ENCODE data around the gene VWA5A. TPM values are rescaled to one million over a fixed set of nuclear protein-coding genes. Genes with fewer than 3 reads are reported as not detected.

VWA5A gene
- total RNA-seq, 1 experiment from 2014 or later: 3.1 TPM

DNA sequence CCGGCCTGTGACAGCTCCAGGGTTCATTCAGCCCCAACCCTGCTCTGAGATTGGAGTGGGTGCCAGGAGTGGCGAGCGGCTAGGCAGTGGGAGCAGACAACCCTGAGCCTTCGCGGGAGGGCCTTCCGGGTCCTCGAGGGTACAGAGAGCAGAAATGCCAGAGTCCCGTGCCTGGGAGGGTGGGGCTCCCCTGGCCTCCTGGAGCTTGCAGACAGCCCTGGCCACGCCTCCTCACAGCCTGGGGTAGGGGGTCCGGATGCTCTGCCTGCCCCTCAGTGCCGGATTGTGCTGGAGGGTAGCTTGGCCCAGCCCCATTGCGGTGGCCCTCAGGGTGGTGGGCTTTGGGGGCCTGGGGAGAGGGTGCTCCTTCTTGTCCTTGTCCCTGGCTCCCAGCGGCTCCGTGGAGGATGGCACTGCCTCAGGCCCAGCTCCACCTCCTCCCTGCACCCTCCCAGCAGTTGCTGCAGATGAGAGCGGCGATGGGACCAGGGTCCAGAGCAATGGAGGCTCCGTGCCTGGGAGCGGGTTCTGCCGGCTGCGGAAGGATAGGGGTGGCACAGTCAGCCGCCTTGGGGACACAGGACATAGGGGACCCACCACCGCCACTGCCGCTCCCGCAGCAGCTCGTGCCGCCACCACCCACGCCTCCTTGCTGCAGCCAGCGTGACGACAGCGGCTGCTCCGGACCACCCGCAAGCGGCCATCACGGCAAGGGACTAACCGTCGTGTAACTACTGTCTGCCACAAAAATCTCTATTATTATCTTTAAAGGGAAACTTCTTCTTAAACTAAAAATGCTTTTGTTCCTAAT lies 39.2 kb upstream of the VWA5A start:
- intact Hi-C loops (cut with micrococcal nuclease; ENCODE audit: unreplicated experiment): loop anchor here (10.0 kb wide), 1 partner anchor 249 kb away; the partner anchor contains the start of gene OR8D2
- in situ Hi-C loops (cut with HindIII; ENCODE audit: low pct_unique_long_range_greater_than_20kb, low sequenced_read_pairs): no loop called here
- H3K4me1 ChIP-seq (ENCODE audit: control insufficient read depth, insufficient read depth, low read length): no peaks in the 10 kb centered on the region
- ChIA-PET CTCF (no interaction called here), POLR2A (no interaction called here)
- no TSS peak for BruUV-seq (replicated peaks)
- no peak overlapping the region for H3K27ac ChIP-seq (ENCODE audit: low read length)
- no peaks in the 10 kb centered on the region for H3K36me3 ChIP-seq (ENCODE audit: control insufficient read depth, insufficient read depth, low read length)
- peaks cover 5% of the 10 kb centered on the region; the same call in 1 of the 2 replicates for H3K27me3 ChIP-seq (ENCODE audit: control insufficient read depth, insufficient read depth, low read length)
- no peak overlapping the region; a peak in 1 of 4 replicates for H3K4me3 ChIP-seq (ENCODE audit: low read depth in 2 of 2, low read length in 2 of 2)
- peak; percentile 35; the same call in 1 of the 2 replicates for ATAC-seq
- no peak for DNase-seq (ENCODE audit: low read depth, low spot score)
- TF ChIP-seq, protein P1, sequence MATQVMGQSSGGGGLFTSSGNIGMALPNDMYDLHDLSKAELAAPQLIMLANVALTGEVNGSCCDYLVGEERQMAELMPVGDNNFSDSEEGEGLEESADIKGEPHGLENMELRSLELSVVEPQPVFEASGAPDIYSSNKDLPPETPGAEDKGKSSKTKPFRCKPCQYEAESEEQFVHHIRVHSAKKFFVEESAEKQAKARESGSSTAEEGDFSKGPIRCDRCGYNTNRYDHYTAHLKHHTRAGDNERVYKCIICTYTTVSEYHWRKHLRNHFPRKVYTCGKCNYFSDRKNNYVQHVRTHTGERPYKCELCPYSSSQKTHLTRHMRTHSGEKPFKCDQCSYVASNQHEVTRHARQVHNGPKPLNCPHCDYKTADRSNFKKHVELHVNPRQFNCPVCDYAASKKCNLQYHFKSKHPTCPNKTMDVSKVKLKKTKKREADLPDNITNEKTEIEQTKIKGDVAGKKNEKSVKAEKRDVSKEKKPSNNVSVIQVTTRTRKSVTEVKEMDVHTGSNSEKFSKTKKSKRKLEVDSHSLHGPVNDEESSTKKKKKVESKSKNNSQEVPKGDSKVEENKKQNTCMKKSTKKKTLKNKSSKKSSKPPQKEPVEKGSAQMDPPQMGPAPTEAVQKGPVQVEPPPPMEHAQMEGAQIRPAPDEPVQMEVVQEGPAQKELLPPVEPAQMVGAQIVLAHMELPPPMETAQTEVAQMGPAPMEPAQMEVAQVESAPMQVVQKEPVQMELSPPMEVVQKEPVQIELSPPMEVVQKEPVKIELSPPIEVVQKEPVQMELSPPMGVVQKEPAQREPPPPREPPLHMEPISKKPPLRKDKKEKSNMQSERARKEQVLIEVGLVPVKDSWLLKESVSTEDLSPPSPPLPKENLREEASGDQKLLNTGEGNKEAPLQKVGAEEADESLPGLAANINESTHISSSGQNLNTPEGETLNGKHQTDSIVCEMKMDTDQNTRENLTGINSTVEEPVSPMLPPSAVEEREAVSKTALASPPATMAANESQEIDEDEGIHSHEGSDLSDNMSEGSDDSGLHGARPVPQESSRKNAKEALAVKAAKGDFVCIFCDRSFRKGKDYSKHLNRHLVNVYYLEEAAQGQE (IDR thresholded peaks at IDR 0.05; ENCODE audit: insufficient read depth in 1 of 2, low read depth in 2 of 2, low read length in 1 of 2): no peak
- TF ChIP-seq TCF7L2 (IDR thresholded peaks at IDR 0.05; ENCODE audit: low read depth, low read length): no peak
- no peak for TF ChIP-seq CTCF (IDR thresholded peaks at IDR 0.05)
- TF ChIP-seq SIN3A (IDR thresholded peaks at IDR 0.05; ENCODE audit: borderline replicate concordance, insufficient read depth, low read depth, low read length): no peak
- no peak for TF ChIP-seq POLR2AphosphoS5 (IDR thresholded peaks at IDR 0.05; ENCODE audit: low read depth, low read length)
- no peaks in the 10 kb centered on the region for H3K9me3 ChIP-seq (ENCODE audit: control insufficient read depth, insufficient read depth, low read depth, low read length)

DNA sequence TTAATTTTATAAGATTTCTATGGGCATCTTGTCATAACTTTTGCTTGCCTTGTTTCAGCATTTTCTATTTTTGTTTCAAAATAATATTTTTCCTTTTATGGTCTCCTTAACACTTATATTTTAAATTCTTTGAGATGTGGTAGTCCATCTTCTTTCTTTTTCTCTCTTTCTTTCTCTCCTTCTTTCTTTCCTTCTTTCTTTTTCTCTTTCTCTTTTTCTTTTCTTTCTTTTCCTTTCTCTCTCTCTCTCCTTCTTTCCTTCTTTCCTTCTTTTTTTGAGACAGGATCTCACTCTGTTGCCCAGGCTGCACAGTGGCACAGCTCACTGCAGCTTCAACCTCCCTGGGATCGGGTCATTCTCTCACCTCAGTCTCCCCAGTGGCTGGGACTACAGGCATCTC lies 38.0 kb upstream of the VWA5A start:
- no TSS peak for BruUV-seq (replicated peaks)
- H3K27ac ChIP-seq (ENCODE audit: low read length): no peak overlapping the region
- ChIA-PET POLR2A (no interaction called here), CTCF (no interaction called here)
- TF ChIP-seq, protein P1 (IDR thresholded peaks at IDR 0.05; ENCODE audit: insufficient read depth in 1 of 2, low read depth in 2 of 2, low read length in 1 of 2): no peak
- no peak for TF ChIP-seq TCF7L2 (IDR thresholded peaks at IDR 0.05; ENCODE audit: low read depth, low read length)
- TF ChIP-seq POLR2AphosphoS5 (IDR thresholded peaks at IDR 0.05; ENCODE audit: low read depth, low read length): no peak
- TF ChIP-seq SIN3A (IDR thresholded peaks at IDR 0.05; ENCODE audit: borderline replicate concordance, insufficient read depth, low read depth, low read length): no peak
- TF ChIP-seq CTCF (IDR thresholded peaks at IDR 0.05): no peak
- intact Hi-C loops (cut with micrococcal nuclease; ENCODE audit: unreplicated experiment) (loop anchor here (10.0 kb wide), 1 partner anchor 248 kb away; the partner anchor contains the start of gene OR8D2), in situ Hi-C loops (cut with HindIII; ENCODE audit: low pct_unique_long_range_greater_than_20kb, low sequenced_read_pairs) (no loop called here)
- H3K9me3 ChIP-seq (ENCODE audit: control insufficient read depth, insufficient read depth, low read depth, low read length): no peaks in the 10 kb centered on the region
- H3K36me3 ChIP-seq (ENCODE audit: control insufficient read depth, insufficient read depth, low read length): no peaks in the 10 kb centered on the region
- H3K4me1 ChIP-seq (ENCODE audit: control insufficient read depth, insufficient read depth, low read length): no peaks in the 10 kb centered on the region
- H3K27me3 ChIP-seq (ENCODE audit: control insufficient read depth, insufficient read depth, low read length): peaks cover 5% of the 10 kb centered on the region; the same call in 1 of the 2 replicates
- no peak overlapping the region for H3K4me3 ChIP-seq (ENCODE audit: low read depth in 2 of 2, low read length in 2 of 2)
- ATAC-seq (no peak), DNase-seq (ENCODE audit: low read depth, low spot score) (no peak)

Data from Panc1 (cell line).